Measurements from ENCODE around the gene RAB43. TPM values are rescaled to one million over a fixed set of nuclear protein-coding genes. Genes with fewer than 3 reads are reported as not detected.
A peak's percentile ranks its signal among the peaks of the same experiment; 100 is the strongest.
"Not testable (repeated sequence)": the region's sequence is repeated elsewhere in the genome, so short reads cannot be mapped to it uniquely, and the experiment has no call there.

Gene RAB43
- total RNA-seq, 1 experiment from 2014 or later: 2.9 TPM

DNA sequence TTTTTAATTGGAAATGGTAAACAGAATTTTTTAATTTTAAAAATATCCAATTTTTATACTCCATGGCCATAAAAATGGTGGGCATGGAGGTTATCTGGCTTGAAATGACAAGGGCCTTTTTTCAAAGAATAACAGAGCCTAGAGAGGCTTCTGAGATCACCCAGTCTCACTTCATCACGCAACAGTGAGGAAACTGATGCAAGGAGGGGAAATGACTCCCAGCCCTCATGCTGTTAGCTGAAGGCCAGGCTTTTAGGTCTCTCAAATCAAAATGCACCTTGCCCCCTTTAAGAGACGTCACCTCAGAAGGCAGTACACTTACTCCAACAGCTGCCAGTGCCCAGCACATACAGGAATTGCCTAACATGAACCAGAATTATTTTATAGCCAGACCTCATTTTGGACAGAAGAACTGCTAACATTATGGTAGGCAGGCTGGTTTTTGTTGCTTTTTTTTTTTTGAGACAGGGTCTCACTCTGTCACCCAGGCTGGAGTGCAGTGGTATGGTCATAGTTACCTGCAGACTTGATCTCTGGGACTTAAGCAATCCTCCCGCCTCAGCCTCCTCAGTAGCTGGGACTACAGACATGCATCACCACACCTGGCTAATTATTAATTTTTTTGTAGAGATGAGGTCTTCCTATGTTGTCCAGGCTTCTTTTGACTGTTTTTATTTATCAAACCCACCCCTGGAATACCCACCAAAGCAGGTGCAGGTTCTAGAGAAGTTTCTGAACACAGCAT lies 9.1 kb downstream of the RAB43 start:
- no peaks in the 10 kb centered on the region for H3K36me3 ChIP-seq (ENCODE audit: insufficient read depth, low read length, poor library complexity, severe bottlenecking)
- intact Hi-C loops (cut with micrococcal nuclease; ENCODE audit: unreplicated experiment): no loop called here
- ChIA-PET CTCF (no interaction called here), POLR2A (ENCODE audit: low non-redundant PET) (no interaction called here)
- peak overlapping the region; percentile 29 for H3K27ac ChIP-seq (ENCODE audit: low read depth, low read length, poor library complexity, severe bottlenecking)
- BruUV-seq (replicated peaks): TSS peak; percentile 91
- TF ChIP-seq, protein P1, sequence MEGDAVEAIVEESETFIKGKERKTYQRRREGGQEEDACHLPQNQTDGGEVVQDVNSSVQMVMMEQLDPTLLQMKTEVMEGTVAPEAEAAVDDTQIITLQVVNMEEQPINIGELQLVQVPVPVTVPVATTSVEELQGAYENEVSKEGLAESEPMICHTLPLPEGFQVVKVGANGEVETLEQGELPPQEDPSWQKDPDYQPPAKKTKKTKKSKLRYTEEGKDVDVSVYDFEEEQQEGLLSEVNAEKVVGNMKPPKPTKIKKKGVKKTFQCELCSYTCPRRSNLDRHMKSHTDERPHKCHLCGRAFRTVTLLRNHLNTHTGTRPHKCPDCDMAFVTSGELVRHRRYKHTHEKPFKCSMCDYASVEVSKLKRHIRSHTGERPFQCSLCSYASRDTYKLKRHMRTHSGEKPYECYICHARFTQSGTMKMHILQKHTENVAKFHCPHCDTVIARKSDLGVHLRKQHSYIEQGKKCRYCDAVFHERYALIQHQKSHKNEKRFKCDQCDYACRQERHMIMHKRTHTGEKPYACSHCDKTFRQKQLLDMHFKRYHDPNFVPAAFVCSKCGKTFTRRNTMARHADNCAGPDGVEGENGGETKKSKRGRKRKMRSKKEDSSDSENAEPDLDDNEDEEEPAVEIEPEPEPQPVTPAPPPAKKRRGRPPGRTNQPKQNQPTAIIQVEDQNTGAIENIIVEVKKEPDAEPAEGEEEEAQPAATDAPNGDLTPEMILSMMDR (conservative IDR thresholded peaks at IDR 0.05; ENCODE audit: low read depth, low read length): no peak
- no peak for TF ChIP-seq EZH2 (IDR thresholded peaks at IDR 0.05; ENCODE audit: borderline replicate concordance, low read depth, low read length, poor library complexity, severe bottlenecking)
- H3K9me3 ChIP-seq (ENCODE audit: low read depth, low read length, poor library complexity, severe bottlenecking): no peaks in the 10 kb centered on the region
- no peaks in the 10 kb centered on the region for H3K27me3 ChIP-seq (replicated peaks; ENCODE audit: insufficient read depth, low read depth, low read length, poor library complexity)
- DNase-seq (ENCODE audit: low spot score): peak; percentile 37
- H3K4me1 ChIP-seq (ENCODE audit: insufficient read depth, low read length, poor library complexity, severe bottlenecking): no peaks in the 10 kb centered on the region
- no peak overlapping the region for H3K4me3 ChIP-seq (ENCODE audit: low read depth, low read length, poor library complexity, severe bottlenecking)

DNA sequence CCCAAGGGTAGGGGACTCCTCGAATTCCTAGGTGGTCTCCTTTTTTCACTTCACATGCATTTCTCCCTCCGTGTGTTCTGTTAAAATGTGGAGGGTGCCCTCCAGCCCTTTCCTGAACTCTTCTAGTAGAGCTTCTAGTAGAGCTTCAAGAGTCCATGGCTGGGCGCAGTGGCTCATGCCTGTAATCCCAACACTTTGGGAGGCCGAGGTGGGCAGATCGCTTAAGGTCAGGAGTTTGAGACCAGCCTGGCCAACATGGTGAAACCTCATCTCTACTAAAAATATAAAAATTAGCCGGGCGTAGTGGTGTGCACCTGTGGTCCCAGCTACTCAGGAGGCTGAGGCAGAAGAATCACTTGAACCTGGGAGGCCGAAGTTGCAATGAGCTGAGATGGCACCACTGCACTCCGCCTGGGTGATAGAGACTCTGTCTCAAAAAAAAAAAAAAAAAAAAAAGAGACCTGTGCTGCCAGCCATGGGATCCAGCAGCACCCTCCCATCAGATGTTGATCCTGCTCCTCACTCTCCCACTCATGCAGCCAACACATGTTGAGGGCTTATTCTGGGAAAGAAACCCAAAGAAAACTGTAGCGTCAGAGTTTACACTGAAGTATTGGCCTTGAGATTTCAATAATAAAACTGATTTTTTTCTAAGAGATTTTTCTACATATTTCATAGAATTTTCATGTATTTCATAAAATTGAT lies 10.4 kb downstream of the RAB43 start:
- BruUV-seq (replicated peaks); H3K27me3 ChIP-seq (replicated peaks; ENCODE audit: insufficient read depth, low read depth, low read length, poor library complexity); H3K36me3 ChIP-seq (ENCODE audit: insufficient read depth, low read length, poor library complexity, severe bottlenecking); H3K4me1 ChIP-seq (ENCODE audit: insufficient read depth, low read length, poor library complexity, severe bottlenecking); DNase-seq (ENCODE audit: low spot score); H3K4me3 ChIP-seq (ENCODE audit: low read depth, low read length, poor library complexity, severe bottlenecking); POLR2A ChIA-PET (ENCODE audit: low non-redundant PET); CTCF ChIA-PET; H3K27ac ChIP-seq (ENCODE audit: low read depth, low read length, poor library complexity, severe bottlenecking); intact Hi-C loops (cut with micrococcal nuclease; ENCODE audit: unreplicated experiment); H3K9me3 ChIP-seq (ENCODE audit: low read depth, low read length, poor library complexity, severe bottlenecking): not testable (repeated sequence)

DNA sequence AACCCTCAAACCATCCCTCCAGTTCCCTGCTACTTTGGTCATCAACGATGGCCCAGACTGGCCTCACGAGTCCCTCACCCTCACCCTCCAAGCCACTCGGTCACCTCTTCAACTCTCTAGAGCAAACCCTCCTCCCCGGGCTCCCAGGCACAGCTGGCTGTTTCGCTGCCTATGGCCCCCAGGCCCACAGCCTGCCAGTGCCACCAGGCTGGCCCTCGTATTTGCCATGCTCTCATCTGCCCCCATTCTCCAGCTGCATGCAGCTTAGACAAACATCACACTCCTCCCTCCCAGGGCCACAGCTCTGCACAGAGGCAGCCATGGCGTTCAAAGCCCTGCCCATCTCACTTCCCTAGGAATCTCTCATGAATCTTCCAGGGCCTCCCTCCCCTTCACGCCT lies 13.8 kb downstream of the RAB43 start:
- ChIA-PET CTCF (no interaction called here), POLR2A (ENCODE audit: low non-redundant PET) (no interaction called here)
- no TSS peak for BruUV-seq (replicated peaks)

More for the DNA sequence above, 13.8 kb downstream of the RAB43 start:
- TF ChIP-seq, protein P1 (conservative IDR thresholded peaks at IDR 0.05; ENCODE audit: low read depth, low read length): no peak
- no peak for TF ChIP-seq EZH2 (IDR thresholded peaks at IDR 0.05; ENCODE audit: borderline replicate concordance, low read depth, low read length, poor library complexity, severe bottlenecking)
- Histone ChIP-seq H3K27me3 (replicated peaks; ENCODE audit: insufficient read depth, low read depth, low read length, poor library complexity) (no peaks in the 10 kb centered on the region), H3K4me1 (ENCODE audit: insufficient read depth, low read length, poor library complexity, severe bottlenecking) (no peaks in the 10 kb centered on the region), H3K9me3 (ENCODE audit: low read depth, low read length, poor library complexity, severe bottlenecking) (no peaks in the 10 kb centered on the region), H3K27ac (ENCODE audit: low read depth, low read length, poor library complexity, severe bottlenecking) (no peak overlapping the region), H3K36me3 (ENCODE audit: insufficient read depth, low read length, poor library complexity, severe bottlenecking) (no peaks in the 10 kb centered on the region), H3K4me3 (ENCODE audit: low read depth, low read length, poor library complexity, severe bottlenecking) (no peak overlapping the region)
- DNase-seq (ENCODE audit: low spot score): no peak
- intact Hi-C loops (cut with micrococcal nuclease; ENCODE audit: unreplicated experiment): no loop called here
